Retinal pigment epithelial cell (primary cell): ENCODE measurements around the gene CEP97.

Experiments used
- DNase-seq: peaks from one replicate; pipeline ENCODE4 v3.0.0-alpha.2; 2010; ENCODE audit warnings: low read depth
- H3K4me3 ChIP-seq: 2 replicates; pipeline ENCODE4 v1.5.1; 2011; ENCODE audit warnings: mild to moderate bottlenecking, low read length, control low read depth, moderate library complexity
- CTCF ChIP-seq: conservative IDR thresholded peaks from 2 replicates; pipeline ENCODE4 v1.5.1; 2011; ENCODE audit warnings: low read depth, low read length, control low read depth, inconsistent platforms

Gene CEP97

GRCh38 chr3:101813817-101814440 is 89.5 kb downstream of the CEP97 start:
- DNase-seq: no peak
- H3K4me3 ChIP-seq: no peak overlapping the region
- TF ChIP-seq CTCF: peak; percentile 54

GRCh38 chr3:101814835-101815234 is 90.4 kb downstream of the CEP97 start:
- DNase-seq: no peak
- TF ChIP-seq CTCF: no peak
- no peak overlapping the region for H3K4me3 ChIP-seq

DNA sequence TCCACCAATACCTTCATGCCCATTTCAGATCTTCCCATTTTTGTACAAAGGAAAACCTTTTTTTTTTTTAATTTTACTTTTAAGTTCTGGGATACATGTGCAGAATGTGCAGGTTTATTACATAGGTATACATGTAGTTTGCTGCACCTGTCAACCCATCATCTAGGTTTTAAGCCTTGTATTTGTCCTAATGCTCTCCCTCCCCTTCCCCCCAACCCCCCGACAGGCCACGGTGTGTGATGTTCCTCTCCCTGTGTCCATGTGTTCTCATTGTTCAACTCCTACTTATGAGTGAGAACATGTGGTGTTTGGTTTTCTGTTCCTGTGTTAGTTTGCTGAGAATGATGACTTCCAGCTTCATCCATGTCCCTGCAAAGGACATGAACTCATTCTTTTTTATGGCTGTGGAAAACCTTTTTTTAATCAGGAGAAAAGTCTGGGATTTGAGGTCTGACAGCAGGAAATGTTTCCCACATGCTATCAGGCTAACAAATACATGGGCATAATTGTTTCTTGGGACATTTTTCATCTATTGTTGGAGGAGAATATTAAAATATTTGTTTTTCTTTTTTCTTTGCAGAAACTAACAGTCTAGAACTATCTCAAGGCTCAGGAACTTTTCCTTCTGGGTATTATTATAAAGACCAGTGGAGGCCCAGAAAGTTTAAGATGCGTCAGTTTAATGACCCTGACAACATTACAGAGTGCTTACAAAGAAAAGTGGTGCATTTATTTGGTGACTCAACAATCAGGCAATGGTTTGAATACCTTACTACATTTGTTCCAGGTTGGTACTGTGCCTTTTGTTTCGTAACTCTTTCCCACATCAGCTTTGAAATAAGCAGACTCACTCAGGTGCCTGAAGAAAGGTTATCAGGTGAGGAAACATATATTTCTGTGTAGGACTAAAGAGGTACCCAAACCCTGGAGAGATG is 92.1 kb downstream of the CEP97 start:
- TF ChIP-seq CTCF: no peak
- no peak overlapping the region for H3K4me3 ChIP-seq
- no peak for DNase-seq

DNA sequence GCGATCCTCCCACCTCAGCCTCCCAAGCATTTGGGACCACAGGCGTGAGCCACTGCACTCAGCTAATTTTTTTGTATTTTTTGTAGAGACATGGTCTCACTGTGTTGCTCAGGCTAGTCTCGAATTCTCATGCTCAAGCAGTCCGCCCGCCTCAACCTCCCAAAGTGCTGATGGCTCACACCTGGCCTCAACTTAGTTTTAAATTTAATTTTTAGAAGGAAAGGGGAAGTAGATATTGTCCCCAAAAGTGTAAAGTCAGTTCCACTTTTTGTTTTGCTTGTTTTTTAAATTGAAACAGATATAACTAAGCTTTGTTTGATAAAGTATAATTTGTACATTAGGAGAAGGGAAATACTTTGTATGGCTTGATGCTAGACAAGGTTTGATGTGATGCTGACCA is 93.6 kb downstream of the CEP97 start:
- no peak for DNase-seq
- no peak overlapping the region for H3K4me3 ChIP-seq
- TF ChIP-seq CTCF: no peak

- no peak for TF ChIP-seq CTCF
- DNase-seq: no peak
- H3K4me3 ChIP-seq: no peak overlapping the region
These were observed 95.3 kb downstream of the CEP97 start for GRCh38 chr3:101819649-101820206.
